MM.1S (cell line): Measurements from ENCODE around the gene DDHD1.

Experiments used
- DNase-seq: peaks from one replicate; pipeline ENCODE4 v3.0.0-alpha.2; 2015
- H2AFZ ChIP-seq: fragments of 300-600 bp; sonication (generic); 2 replicates; pipeline ENCODE4 v1.6.0; 2016; ENCODE audit warnings: antibody characterized with exemption, low read length
- H3F3A ChIP-seq: fragments of 300-600 bp; sonication (generic); 2 replicates; pipeline ENCODE4 v1.6.1; 2016; ENCODE audit warnings: mild to moderate bottlenecking, antibody characterized with exemption, low read length, moderate library complexity, mixed read lengths; ENCODE audit not compliant: insufficient read depth
- H3K27ac ChIP-seq: fragments of 300-600 bp; sonication (generic); 2 replicates; pipeline ENCODE4 v1.5.1; 2016; ENCODE audit warnings: mild to moderate bottlenecking, low read length
- H3K27me3 ChIP-seq: fragments of 300-600 bp; sonication (generic); replicated peaks from 2 replicates; pipeline ENCODE4 v1.6.0; 2016; ENCODE audit warnings: low read length; ENCODE audit not compliant: insufficient read depth
- H3K36me3 ChIP-seq: fragments of 300-600 bp; sonication (generic); replicated peaks from 2 replicates; pipeline ENCODE4 v1.6.1; 2016; ENCODE audit warnings: mild to moderate bottlenecking, low read length, mixed read lengths; ENCODE audit not compliant: insufficient read depth
- H3K4me1 ChIP-seq: fragments of 300-600 bp; sonication (generic); 2 replicates; pipeline ENCODE4 v1.6.1; 2016; ENCODE audit warnings: low read length, mixed read lengths
- H3K4me2 ChIP-seq: fragments of 300-600 bp; sonication (generic); 2 replicates; pipeline ENCODE4 v1.6.0; 2016; ENCODE audit warnings: low read depth, low read length
- H3K4me3 ChIP-seq: fragments of 300-600 bp; sonication (generic); 2 replicates; pipeline ENCODE4 v1.5.1; 2016; ENCODE audit warnings: low read length, mixed read lengths
- H3K79me2 ChIP-seq: fragments of 300-600 bp; sonication (generic); 2 replicates; pipeline ENCODE4 v1.6.1; 2016; ENCODE audit warnings: mixed run types, low read length, mixed read lengths
- H3K9ac ChIP-seq: fragments of 300-600 bp; sonication (generic); 2 replicates; pipeline ENCODE4 v1.6.1; 2016; ENCODE audit warnings: low read length, mixed read lengths
- H3K9me2 ChIP-seq: fragments of 300-600 bp; sonication (generic); replicated peaks from 2 replicates; pipeline ENCODE4 v1.6.1; 2016; ENCODE audit warnings: mild to moderate bottlenecking, low read length, mixed read lengths; ENCODE audit not compliant: insufficient read depth
- H3K9me3 ChIP-seq: fragments of 300-600 bp; sonication (generic); replicated peaks from 2 replicates; pipeline ENCODE4 v1.6.1; 2016; ENCODE audit warnings: mild to moderate bottlenecking, low read length, mixed read lengths; ENCODE audit not compliant: insufficient read depth
- H4K20me1 ChIP-seq: fragments of 300-600 bp; sonication (generic); 2 replicates; pipeline ENCODE4 v1.6.1; 2016; ENCODE audit warnings: mild to moderate bottlenecking, low read length, moderate library complexity, mixed read lengths; ENCODE audit not compliant: insufficient read depth
- CTCF ChIP-seq: fragments of 300-600 bp; sonication (generic); IDR thresholded peaks from 2 replicates; pipeline ENCODE4 v1.5.1; 2016; ENCODE audit warnings: antibody characterized with exemption, low read length, mixed read lengths
- EZH2 ChIP-seq: fragments of 300-600 bp; sonication (generic); optimal IDR thresholded peaks from 2 replicates; pipeline ENCODE3; 2017; ENCODE audit warnings: low read depth, mild to moderate bottlenecking, antibody characterized with exemption, low read length, mixed read lengths
- EZH2phosphoT487 ChIP-seq: fragments of 300-600 bp; sonication (generic); IDR thresholded peaks from 2 replicates; pipeline ENCODE4 v1.6.1; 2018; ENCODE audit warnings: antibody characterized with exemption, low read length

The DDHD1 gene

DNA sequence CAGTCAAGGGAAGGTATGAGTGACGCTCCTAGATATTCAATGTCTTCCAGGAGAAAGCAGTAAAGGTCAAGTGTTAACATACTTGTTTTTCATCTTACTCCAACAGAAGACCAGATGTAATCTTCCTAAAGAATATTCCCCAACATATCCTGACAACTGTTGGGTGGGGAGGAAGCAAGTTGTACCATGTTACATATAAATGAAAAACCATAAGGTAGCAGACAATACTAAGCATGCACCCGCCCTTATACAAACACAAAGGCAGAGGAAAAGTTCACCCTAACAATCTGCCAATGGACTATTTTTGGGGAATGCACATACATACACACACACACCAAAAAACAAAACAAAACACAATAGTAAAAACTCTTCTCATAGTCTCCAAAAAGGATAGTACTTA lies 112.1 kb downstream of the DDHD1 start:
- H2AFZ ChIP-seq, result no peak overlapping the region
- H3K9me3 ChIP-seq, result no peaks in the 10 kb centered on the region
- no peaks in the 10 kb centered on the region for H3K27me3 ChIP-seq
- no peaks in the 10 kb centered on the region for H3F3A ChIP-seq
- H4K20me1 ChIP-seq, result no peaks in the 10 kb centered on the region
- no peak overlapping the region for H3K4me3 ChIP-seq
- H3K36me3 ChIP-seq, result no peaks in the 10 kb centered on the region
- no peak for DNase-seq
- H3K79me2 ChIP-seq, result no peaks in the 10 kb centered on the region
- H3K4me2 ChIP-seq, result no peak overlapping the region
- H3K27ac ChIP-seq, result no peak overlapping the region
- no peak overlapping the region for H3K9ac ChIP-seq
- TF ChIP-seq EZH2phosphoT487 (no peak), CTCF (no peak), EZH2 (no peak)
- H3K4me1 ChIP-seq, result no peaks in the 10 kb centered on the region
- H3K9me2 ChIP-seq, result no peaks in the 10 kb centered on the region

GRCh38 chr14:53038629-53039028 lies 114.5 kb downstream of the DDHD1 start:
- Histone ChIP-seq H3K4me1 (no peaks in the 10 kb centered on the region), H3K9me3 (no peaks in the 10 kb centered on the region), H3K4me3 (no peak overlapping the region), H3K27me3 (no peaks in the 10 kb centered on the region), H2AFZ (no peak overlapping the region), H3K4me2 (no peak overlapping the region), H3K36me3 (no peaks in the 10 kb centered on the region), H3K79me2 (no peaks in the 10 kb centered on the region), H4K20me1 (no peaks in the 10 kb centered on the region), H3K9me2 (no peaks in the 10 kb centered on the region), H3F3A (no peaks in the 10 kb centered on the region), H3K9ac (no peak overlapping the region), H3K27ac (no peak overlapping the region)
- TF ChIP-seq CTCF (no peak), EZH2 (no peak)
- DNase-seq, result no peak

- Histone ChIP-seq H3K9ac (no peak overlapping the region), H3K27me3 (no peaks in the 10 kb centered on the region), H2AFZ (no peak overlapping the region), H3F3A (no peaks in the 10 kb centered on the region), H3K79me2 (no peaks in the 10 kb centered on the region), H3K4me3 (no peak overlapping the region), H3K9me2 (no peaks in the 10 kb centered on the region), H3K27ac (no peak overlapping the region), H3K36me3 (no peaks in the 10 kb centered on the region), H3K4me1 (no peaks in the 10 kb centered on the region), H3K4me2 (no peak overlapping the region), H3K9me3 (no peaks in the 10 kb centered on the region), H4K20me1 (no peaks in the 10 kb centered on the region)
- DNase-seq, result no peak
- no peak for TF ChIP-seq EZH2phosphoT487
- TF ChIP-seq CTCF, result no peak
- no peak for TF ChIP-seq EZH2
These were observed 116.1 kb downstream of the DDHD1 start for GRCh38 chr14:53037016-53037415.
